Measurements from ENCODE around the gene TNK1. TPM values are rescaled to one million over a fixed set of nuclear protein-coding genes. Genes with fewer than 3 reads are reported as not detected.

The TNK1 gene
- total RNA-seq, 1 experiment from 2014 or later = 10.1 TPM

- no peak overlapping the region for H3T11ph ChIP-seq (ENCODE audit: low read length)
Measured at GRCh38 chr17:7432296-7432695, 51.4 kb downstream of the TNK1 start.

More at GRCh38 chr17:7432296-7432695, 51.4 kb downstream of the TNK1 start:
- Histone ChIP-seq H3K23me2 (ENCODE audit: insufficient read length, low read depth, low read length, poor library complexity, severe bottlenecking) (peaks cover 9% of the 10 kb centered on the region), H3K14ac (ENCODE audit: insufficient read depth, low read length) (no peak overlapping the region), H3K9me3 (ENCODE audit: control insufficient read depth, low read depth, low read length) (no peaks in the 10 kb centered on the region), H2BK5ac (ENCODE audit: insufficient read length, low read length) (no peak overlapping the region), H3K4ac (ENCODE audit: low read depth, low read length) (no peak overlapping the region), H3K23ac (ENCODE audit: insufficient read length, low read depth, low read length) (no peak overlapping the region), H3K27ac (ENCODE audit: insufficient read length, low read depth, low read length) (no peak overlapping the region), H2AK5ac (ENCODE audit: insufficient read length, low read length) (no peak overlapping the region), H4K20me1 (ENCODE audit: control insufficient read depth, insufficient read depth, insufficient read length) (no peaks in the 10 kb centered on the region), H3K4me1 (ENCODE audit: insufficient read depth, low read length) (no peaks in the 10 kb centered on the region), H2BK120ac (ENCODE audit: low read depth, low read length, poor library complexity, severe bottlenecking) (no peak overlapping the region), H3K79me2 (ENCODE audit: insufficient read depth, low read length) (no peaks in the 10 kb centered on the region), H3K4me2 (ENCODE audit: insufficient read depth, insufficient read length, low read length) (no peak overlapping the region), H3K18ac (ENCODE audit: insufficient read length, low read depth, low read length) (no peak overlapping the region), H4K91ac (ENCODE audit: insufficient read length, low read depth, low read length) (no peak overlapping the region), H3K9ac (ENCODE audit: extremely low read depth, insufficient read length, low read length) (no peak overlapping the region), H3K27me3 (ENCODE audit: insufficient read depth, low read length) (no peaks in the 10 kb centered on the region; the same call in 1 of the 2 replicates), H3K56ac (ENCODE audit: insufficient read length, low read depth, low read length) (no peak overlapping the region), H2BK20ac (ENCODE audit: low read depth, low read length, poor library complexity, severe bottlenecking) (no peak overlapping the region), H4K8ac (replicated peaks; ENCODE audit: insufficient read length, low read depth, low read length) (no peak overlapping the region), H2BK12ac (ENCODE audit: insufficient read length, low read depth, low read length) (no peak overlapping the region), H4K5ac (ENCODE audit: insufficient read length, low read depth, low read length) (no peak overlapping the region), H2AFZ (ENCODE audit: low read length) (no peak overlapping the region), H2BK15ac (ENCODE audit: low read depth, low read length) (no peak overlapping the region), H3K79me1 (ENCODE audit: insufficient read depth, low read depth, low read length, poor library complexity, severe bottlenecking) (no peaks in the 10 kb centered on the region)
- no peak for DNase-seq
- H3K9me3 Mint-ChIP-seq = no peaks in the 10 kb centered on the region; a peak in 1 of 5 replicates
- H3K4me3 Mint-ChIP-seq = no peak overlapping the region
- H3K36me3 Mint-ChIP-seq (ENCODE audit: insufficient read depth in 1 of 3, low read depth in 3 of 3) = no peaks in the 10 kb centered on the region
- H3K4me1 Mint-ChIP-seq = peaks cover 5% of the 10 kb centered on the region in 2 experiments; a peak in 3 of 4 replicates
- TF ChIP-seq CTCF (conservative IDR thresholded peaks at IDR 0.05) = no peak
- no CpG with 5 or more reads among the region's 11 CpGs for WGBS (ENCODE audit: extremely low coverage, insufficient read length, low lambda C conversion rate)
- peaks cover 15% of the 10 kb centered on the region for H3K27me3 Mint-ChIP-seq (ENCODE audit: low read depth)
- no peak overlapping the region for H3K27ac Mint-ChIP-seq

Data from H9 (cell line).